GM21529 (cell line): Measurements from ENCODE around the gene CBS.
"Not testable (repeated sequence)": the region's sequence is repeated elsewhere in the genome, so short reads cannot be mapped to it uniquely, and the experiment has no call there.

ENCODE experiments used
- ATAC-seq: cut with Tn5 transposase; IDR thresholded peaks from one replicate; pipeline ENCODE4 v1.9.1; 2021; ENCODE audit not compliant: unreplicated experiment

The CBS gene

DNA sequence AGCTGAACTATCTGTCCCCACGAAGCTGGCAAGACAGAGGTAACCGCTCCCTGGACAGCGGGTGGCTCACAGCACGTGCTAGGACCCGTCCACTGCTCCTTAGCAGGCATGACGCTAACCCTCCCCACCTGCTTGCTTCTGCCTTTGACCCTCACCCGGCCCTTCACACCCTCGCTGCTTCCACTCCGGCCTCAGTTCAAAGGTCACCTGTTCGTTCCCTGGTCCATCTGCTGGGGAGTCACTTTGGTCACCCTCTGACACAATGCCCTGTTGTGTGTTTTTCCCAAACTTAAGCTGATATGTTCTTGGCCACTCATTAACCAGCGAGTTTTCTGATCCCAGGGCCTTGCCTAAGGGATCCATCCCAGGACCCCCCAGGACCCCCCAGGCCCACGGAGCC, 7.6 kb downstream of the CBS start:
- ATAC-seq: not testable (repeated sequence)

- not testable (repeated sequence) for ATAC-seq
These were observed 8.9 kb downstream of the CBS start for GRCh38 chr21:43066690-43067089.

GRCh38 chr21:43065991-43066390, 9.6 kb downstream of the CBS start:
- ATAC-seq: not testable (repeated sequence)

- ATAC-seq: not testable (repeated sequence)
These were observed 11.2 kb downstream of the CBS start for GRCh38 chr21:43064265-43064917.

DNA sequence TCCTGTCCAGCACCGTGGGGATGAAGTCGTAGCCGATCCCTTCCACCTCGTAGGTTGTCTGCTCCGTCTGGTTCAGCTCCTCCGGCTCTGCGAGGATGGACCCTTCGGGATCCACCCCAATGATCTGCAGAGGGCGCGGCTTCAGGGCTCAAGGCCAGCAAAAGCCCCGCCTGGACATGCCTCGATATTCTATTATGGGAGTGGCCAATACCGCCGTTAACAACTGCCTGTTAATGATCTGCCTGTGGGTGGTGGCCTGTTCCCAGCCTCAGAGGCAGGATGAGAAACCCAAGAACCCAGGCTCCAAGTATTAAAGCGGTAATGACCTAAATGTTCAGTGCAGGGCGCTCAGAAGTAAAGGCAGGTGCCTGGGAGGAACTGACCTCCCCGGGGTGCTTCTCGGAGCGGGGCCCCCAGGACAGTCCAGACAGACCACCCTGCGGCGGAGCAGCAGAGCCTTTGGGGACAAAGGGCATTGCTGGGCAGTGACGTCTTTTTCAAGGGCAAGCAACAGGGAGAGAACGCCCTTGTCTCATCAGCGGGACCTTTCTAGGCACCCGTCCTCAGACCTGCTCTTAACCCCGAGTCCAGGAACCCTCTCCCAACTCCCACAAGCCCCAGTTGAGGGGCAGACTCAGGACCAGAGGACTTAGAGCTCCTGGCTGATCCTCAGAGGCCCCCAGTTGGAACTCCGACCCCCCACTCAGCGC, 12.5 kb downstream of the CBS start:
- ATAC-seq: not testable (repeated sequence)

DNA sequence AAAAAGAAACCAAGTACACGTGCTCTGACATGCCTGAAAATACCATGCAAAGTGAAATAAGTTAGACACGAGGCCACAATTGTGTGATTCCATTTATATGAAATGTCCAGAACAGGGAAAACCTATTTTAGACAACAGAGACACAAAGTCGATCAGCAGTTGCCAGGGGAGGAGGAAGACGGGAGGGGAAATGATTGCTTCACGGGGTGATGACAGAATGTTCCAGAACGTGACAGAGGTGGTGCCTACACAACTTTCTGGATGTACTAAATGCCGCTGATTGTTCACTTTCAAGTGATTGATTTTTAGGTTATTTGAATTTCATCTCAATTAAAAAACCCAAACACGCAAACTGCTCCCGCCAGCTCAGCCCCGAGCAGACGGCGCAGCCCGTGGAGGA, 22.5 kb downstream of the CBS start:
- ATAC-seq: not testable (repeated sequence)

DNA sequence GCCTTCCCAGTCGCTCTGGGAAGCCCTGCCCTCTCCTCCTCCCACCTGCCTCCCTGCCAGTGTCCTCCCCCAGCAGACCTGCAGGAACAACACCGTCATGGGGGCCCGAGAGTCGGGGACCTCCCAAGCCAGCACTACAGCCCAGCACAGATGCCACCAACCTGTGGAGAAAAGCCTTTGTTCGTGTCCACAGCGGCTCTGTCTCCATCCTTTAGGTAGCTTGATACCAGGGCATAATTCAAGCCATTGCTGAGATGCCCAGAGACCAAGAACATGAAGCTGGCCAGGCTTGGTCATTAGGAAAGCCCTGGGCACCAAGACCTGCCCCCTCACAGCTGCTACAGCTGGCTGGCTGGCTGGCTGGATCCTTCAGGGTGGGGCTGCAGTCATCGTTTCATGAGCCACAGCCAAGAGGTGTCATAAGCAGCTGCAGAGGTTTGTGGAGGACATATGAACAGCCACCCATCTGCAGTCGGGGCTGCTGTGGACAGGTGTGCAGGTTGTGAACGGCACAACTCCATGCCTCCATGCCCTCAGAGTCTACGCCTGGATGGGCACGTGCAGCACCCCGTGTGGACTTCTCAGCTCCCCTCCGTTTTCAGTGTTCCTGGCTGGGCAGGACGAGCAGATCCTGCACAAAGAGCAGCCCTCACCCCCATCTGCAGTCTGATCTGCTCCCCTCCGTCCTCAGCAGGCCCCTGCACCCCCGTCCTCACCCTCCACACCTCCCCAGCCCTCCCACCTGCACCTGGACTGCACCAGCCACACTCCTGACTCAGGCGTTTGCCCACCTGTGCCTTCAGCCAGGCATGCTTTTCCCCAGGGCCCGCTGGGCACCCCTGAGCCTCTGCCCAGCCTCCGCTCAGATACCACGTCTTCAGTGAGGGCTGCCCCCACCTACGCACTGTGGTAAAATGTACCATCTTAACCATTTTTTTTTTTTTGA, 29.5 kb downstream of the CBS start:
- not testable (repeated sequence) for ATAC-seq

- not testable (repeated sequence) for ATAC-seq
These were observed 30.3 kb downstream of the CBS start for GRCh38 chr21:43045165-43045875.

GRCh38 chr21:43044547-43044946, 31.1 kb downstream of the CBS start:
- ATAC-seq: not testable (repeated sequence)

GRCh38 chr21:43043291-43043690, 32.3 kb downstream of the CBS start:
- not testable (repeated sequence) for ATAC-seq

DNA sequence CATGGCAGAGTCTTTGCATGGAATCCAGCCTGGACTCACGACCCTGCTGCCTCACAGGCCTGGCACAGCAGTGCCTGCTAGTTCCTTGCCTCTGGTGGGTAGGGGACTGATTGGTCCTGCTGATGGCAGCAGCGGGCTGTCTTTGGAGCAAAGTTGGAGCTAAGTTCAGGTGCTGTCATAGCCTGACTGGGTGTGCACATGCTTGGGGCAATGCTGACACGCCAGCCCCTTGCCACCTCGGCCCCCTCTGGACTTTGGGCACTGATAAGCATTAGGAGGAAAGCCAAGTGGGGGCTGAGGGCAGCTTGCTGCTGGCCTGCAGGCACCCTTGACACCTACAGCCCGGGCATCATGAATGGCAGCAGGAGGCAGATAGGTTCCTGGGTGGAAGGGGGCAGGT, 33.5 kb downstream of the CBS start:
- ATAC-seq: not testable (repeated sequence)

DNA sequence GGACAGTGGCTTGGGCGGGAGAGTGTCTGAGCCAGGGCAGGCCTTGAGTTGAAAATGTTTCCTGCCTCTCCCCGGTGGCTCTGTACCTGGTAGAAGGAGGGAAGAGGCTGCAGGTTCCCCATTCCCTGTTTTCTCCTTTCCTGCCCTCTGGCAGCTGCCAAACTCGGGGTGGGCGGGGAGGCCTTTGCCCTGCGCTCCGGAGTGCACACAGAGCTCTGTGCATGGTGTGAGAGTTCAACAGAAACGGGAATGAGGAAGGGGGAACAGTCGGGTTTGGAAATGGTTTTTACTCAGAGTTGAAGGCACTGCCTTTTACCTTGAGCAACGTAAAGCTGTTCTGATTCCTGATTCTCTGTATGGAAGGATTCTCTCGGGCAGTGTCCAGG, 37.0 kb downstream of the CBS start:
- not testable (repeated sequence) for ATAC-seq

GRCh38 chr21:43037918-43038658, 37.5 kb downstream of the CBS start:
- ATAC-seq: not testable (repeated sequence)

GRCh38 chr21:43036889-43037288, 38.7 kb downstream of the CBS start:
- ATAC-seq: not testable (repeated sequence)

DNA sequence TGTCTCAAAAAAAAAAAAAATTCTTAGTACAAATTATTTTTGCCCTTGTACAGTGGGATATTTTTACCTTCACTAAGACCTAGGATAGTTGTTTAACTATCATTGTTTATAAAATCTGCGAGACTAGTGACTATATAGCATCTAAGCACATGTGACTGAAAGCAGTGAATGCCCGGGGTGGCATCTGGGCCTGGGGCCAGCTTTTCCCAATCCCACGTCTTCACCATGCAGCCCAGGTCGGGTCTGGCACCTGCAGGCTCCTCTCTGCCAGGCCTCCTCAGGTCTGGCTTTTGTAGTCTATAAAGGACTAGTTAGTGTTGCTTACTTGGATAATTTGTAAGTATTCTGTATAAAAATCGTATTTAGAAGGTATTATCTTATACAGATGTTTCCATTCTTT, 40.8 kb downstream of the CBS start:
- ATAC-seq: no peak

- ATAC-seq: no peak
These were observed 41.5 kb downstream of the CBS start for GRCh38 chr21:43034101-43034500.

GRCh38 chr21:43031121-43031619, 44.5 kb downstream of the CBS start:
- ATAC-seq: no peak

DNA sequence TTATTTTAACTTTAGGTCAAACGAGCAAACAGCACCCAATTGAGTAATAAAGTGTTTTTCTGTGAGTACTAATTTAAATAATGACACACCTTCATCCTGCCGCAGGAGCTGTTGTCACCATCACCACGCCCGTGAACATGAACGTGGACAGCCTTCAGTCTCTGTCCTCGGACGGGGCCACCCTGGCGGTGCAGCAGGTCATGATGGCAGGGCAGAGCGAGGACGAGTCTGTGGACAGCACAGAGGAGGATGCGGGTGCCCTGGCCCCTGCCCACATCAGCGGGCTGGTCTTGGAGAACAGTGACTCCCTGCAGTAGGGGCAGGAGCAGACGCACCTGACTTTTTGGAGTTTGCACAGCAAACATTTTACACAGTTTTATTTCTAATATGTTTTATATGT, 45.9 kb downstream of the CBS start:
- ATAC-seq: no peak

GRCh38 chr21:43027846-43028731, 47.5 kb downstream of the CBS start:
- ATAC-seq: no peak
